GM10847 (cell line): ENCODE results near the gene SNAPC5.

Experiments used
- POLR2A ChIP-seq: IDR thresholded peaks from 2 replicates; pipeline ENCODE4 v1.6.1; 2011; ENCODE audit not compliant: insufficient read length; ENCODE audit errors: extremely low read depth

Gene SNAPC5, protein sequence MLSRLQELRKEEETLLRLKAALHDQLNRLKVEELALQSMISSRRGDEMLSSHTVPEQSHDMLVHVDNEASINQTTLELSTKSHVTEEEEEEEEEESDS

DNA sequence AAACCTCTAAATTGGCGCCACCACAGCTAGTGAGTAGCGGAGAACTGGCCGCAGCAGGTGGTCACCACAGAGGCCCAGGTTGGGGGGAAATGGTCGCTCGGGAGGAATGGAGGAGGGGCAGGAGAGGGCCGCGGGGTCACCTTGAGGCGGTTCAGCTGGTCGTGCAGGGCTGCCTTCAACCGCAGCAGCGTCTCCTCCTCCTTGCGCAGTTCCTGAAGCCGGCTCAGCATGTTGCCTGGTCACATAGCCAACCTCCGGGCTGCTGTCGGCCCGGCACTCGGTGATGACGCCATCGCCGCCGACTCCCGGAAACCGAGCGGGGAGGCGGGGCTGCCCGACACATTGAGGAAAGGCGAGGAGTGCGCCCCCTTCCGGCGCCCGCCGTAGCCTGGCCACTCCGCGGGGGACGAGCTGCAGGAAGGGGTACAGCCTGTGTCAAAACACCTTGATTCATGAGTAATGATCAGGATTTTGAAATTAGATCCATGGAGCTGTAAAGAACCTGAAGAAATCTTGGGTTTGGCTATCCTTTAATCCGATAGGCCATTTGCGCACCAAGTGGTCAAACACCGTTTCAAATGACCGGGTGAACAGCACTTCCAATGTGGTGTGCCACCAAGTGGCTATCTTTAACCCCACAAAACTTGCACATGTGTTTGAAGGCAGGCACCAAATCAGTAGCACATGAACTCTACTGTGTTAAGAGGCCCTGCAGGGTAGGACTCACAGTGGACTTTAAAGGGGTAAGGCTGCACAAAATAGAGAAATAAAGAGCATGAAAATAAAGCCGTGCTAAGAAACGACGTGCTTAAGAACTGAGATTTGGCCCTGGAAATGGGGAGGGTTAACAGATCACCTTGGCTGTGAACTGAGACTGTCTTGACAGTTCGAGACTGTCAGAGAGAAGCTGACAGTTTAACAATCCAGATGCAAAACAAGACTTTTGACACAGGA lies at the start of gene SNAPC5:
TSS of gene SNAPC5 (minus strand) at position 261 of the 954 bp plus-strand sequence. CDS start at position 230, 31 bp downstream.
- TF ChIP-seq POLR2A: peak; percentile 81

DNA sequence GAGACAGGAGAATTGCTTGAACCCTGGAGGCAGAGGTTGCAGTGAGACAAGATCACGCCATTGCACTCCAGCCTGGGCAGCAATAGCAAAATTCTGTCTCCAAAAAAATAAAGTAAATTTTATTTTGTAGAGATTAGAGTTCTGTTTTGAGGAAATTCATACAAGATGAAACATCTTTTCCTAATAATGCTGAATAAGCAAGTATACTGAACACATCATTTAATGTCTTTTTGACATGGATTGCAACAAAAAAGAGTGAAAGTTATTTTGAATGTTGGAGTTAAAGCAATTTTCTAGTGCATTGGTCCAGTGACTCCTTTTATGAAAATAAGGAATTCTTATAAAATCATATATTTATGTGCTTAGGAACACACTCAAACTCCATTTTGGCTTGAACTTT lies 47.7 kb upstream of the SNAPC5 start:
- no peak for TF ChIP-seq POLR2A

DNA sequence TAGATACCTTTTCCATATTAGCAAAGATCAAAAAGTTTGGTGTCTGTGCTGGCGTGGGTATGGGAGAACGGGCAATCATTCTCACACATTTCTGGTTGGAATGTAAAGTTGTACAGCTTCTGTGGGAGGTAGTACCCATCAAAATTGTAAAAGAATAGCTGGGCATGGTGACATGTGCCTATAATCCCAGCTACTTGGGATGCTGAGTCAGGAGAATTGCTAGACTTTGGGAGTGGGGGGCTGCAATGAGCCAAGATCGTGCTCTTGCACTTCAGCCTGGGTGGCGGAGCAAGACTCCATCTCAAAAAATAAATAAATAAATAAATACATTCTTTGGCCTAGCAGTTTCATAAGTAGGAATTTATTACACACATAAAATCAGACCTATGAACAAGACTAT lies 45.3 kb upstream of the SNAPC5 start:
- TF ChIP-seq POLR2A: no peak

DNA sequence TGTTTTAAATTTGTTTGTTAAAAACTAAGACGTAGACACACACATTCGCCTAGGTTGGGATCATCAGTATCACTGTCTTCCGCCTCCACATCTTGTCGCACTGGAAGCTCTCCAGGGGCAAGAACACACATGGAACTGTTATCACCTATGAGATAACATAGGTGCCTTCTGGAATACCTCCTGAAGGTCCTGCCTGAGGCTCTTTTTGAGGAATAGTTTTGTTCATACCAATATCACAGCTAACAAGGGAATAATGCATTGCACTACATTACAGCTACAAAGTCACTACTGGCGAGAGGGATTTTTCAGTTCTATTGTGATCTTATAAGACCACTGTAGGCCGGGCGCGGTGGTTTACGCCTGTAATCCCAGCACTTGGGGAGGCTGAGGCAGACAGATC lies 37.5 kb upstream of the SNAPC5 start:
- no peak for TF ChIP-seq POLR2A

DNA sequence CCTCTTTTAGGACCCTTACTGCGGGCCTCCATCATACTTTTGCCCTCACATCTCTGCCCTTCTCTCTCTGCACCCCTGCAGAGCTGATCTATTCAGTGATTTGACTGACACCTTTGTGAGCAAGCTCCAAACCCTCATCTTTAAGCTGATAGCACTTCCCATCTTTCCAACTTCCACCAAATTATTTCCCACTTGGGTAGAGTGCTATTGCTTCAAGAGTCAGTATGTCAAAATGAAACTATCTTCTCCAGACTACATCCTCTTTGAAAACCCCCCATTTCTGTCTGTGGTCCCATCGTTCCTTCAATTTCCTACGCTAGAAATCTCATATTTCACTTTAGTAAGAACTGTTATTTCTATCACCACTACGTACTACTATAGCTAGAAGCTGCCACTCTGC lies 27.3 kb upstream of the SNAPC5 start:
- TF ChIP-seq POLR2A: no peak

DNA sequence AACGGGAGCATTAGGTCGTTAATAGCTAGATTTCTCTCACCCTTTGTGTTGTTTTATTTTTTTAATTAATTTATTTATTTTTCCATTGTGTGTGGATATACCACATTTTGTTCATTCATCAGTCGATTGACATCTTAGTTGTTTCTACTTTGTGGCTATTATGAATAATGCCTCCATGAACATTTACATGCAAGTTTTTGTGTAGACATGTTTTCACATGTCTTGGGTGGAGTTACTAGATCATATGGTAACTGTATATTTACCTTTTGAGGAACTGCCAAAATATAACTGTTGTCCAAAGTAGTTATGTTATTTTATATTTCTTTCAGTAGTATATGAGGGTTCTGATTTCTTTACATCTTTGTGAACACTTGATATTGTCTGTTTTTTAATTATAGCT lies 26.4 kb upstream of the SNAPC5 start:
- no peak for TF ChIP-seq POLR2A

DNA sequence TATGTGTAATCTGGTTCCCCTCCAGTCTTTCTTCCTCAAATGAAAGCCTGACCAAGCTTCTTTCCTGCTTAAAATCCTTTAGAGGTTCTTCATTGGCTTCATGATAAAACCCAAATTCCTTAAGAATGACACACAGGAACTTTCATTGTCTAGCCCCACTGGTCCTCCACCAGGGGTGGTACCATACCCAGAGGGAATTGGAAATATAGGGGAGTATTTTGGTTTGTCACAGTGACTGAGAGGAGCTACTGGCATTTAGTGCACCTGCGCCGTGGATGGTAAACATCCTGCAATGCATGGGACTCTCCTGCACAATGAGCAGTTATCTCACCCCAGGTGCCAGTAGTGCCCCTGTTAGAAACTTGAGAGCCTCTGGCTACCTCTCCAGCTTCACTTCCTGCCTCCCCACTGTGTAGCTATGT lies 18.4 kb upstream of the SNAPC5 start:
- no peak for TF ChIP-seq POLR2A

DNA sequence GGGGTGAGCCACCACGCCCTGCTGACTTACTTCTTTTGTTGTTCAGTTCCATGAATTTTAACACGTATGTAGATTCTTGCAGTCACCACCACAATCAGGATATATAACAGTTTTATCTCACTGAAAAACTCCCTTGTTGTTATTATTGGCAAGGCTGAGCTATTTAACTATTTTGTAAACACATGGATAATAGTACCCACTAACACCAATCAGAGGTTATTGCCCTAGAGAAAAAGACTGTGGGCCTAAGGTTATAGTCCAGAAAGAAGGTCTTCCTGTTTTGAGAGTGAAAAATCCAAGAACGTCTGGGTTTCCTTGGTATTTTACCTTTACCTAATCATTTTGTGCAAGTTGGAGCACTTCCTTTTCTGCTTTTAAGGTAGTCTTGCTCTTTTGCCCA lies 17.0 kb upstream of the SNAPC5 start:
- no peak for TF ChIP-seq POLR2A

DNA sequence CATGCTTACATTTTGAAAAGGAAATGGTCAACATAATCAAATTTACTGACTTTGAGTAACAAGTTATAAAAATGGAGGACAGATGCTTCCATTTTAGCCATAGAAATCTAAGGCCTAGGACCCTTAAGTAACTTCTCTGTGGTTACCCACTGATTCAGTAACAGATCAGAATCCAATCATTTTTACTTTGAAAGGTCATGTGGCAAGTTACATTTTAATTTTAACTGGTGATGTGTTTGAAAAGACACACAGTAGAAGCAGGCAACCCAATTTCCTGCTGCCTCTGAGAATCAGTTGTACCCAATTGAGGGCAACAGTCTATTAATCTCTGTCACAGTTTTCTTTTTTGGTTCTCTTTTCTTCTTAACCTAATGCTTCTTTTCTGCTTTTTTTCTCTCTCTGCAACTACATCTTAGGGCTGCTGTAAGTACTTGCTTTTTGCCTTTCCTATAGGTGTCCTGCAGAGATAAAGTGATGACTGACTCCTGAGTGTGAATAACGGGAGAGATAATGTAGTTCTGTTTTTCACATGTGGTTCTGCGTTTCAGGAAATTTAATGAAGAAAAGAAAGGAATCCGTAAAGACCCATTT lies 10.8 kb upstream of the SNAPC5 start:
- TF ChIP-seq POLR2A: no peak

DNA sequence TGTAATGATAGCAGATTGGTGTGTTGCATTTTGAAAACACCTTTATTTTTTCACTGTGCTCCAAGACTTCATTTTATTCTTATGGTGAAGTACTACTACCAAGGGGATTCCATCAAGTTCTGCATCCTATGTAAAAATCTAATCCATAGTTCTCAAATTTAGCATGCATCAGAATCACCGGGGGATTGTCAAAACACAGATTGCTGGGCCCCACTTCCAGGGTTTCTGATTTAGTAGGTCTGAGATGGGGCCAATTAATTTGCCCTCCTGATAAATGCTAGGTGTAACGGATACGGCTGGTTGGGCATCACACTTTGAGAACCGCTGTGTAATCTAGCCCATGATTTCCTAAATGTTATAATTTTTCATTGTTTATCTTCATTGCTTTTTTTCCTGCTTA lies 8.3 kb upstream of the SNAPC5 start:
- no peak for TF ChIP-seq POLR2A

DNA sequence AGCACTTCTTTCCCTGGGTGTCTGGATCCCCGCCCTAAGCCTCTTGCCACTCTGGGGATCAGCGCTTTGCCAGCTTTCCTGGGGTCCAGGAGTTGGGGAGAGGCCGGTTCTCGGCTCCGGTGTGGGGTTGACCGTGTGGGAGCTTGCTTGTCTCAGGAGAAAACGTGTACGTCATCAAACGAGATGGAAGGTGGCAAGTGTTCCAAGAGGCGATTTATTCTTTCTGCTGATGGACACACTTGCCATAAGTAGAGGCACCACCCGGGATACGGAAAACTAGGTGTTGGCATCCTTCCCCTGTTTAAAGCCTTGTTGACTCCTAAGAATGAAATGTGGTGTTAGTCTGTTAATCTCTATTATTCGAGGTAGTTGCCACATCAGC lies 7.9 kb upstream of the SNAPC5 start:
- TF ChIP-seq POLR2A: no peak

DNA sequence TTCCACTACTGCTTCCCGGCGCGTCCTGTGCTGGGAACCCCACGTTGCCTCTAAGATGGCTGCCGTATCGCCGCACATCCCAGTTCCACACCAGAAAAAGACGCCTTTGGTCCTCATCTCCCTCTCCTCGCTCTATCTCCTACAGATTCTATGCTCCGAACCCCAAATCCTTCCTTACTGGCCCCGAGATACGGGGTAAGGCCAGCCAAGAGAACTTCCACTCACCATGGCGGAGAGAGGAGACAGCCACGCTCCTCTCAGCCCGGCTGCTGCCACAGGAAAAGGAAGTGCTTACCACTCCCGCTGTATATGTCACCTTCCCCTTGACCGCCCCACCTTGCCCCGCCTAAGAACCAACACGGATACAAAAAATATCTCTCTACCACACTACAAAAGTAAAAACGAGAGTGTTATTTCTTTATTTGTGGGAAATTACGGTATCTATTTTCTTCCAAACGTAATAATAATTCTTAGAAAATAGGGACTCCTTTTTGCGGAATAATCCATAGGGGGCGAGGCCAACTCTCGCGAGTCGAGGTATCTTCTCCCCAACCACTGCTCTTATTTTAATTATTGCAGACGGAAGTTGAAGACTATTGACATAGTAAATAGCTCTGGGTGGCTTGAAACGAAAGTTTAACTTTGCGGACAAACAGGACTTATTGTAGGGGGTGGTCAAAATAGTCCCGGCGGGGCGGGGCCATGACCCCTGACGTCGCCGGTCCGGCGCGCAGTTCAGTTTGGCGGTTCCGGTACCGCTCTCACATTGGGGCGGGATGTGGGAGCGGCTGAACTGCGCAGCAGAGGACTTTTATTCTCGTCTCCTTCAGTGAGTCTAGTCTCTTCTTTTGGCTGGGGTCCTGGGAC lies 7.2 kb upstream of the SNAPC5 start, which contains the start of the genes RPL4 and ZWILCH:
TSS of gene RPL4 (minus strand) at position 293 of the 867 bp plus-strand sequence. CDS start at position 228, 65 bp downstream.
TSS of gene ZWILCH (plus strand) at position 764 of the 867 bp plus-strand sequence. CDS start at position 777, 13 bp downstream.
- peak; percentile 88 for TF ChIP-seq POLR2A

DNA sequence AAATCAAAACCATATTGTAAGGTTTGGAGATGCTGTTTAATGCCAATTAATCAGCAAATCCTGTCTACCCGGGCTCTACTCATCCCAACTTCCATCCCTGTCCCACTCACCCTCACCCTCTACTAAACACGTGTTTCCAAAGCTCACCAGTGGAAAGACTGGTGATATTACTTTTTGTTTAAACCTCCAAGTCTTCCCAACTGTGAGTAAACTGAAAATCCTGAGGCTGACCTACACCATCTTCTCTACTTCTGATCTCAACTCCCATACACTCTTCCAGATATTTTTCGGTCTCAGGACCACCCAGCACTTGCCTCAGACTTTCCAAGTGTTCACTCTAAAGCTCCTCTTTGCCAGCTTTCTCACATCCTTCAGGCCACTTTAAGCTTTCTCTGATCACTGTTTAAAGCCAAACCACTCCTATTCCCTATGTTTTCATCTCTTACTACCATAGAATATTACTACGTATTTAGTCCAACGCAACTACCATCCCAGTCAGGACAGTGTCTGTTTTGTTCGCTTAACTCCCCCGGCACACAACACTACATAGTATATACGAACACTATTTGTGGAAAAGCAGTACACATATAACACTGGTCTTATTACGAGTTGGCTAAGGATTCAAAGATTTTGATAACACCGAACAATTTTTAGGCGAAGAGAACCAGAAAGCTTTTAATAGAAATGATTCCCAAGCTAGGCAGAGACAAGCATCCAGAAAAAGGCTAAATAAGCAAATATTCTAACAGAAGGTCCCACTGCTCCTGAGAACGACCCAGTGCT lies 6.4 kb upstream of the SNAPC5 start:
- TF ChIP-seq POLR2A: no peak

DNA sequence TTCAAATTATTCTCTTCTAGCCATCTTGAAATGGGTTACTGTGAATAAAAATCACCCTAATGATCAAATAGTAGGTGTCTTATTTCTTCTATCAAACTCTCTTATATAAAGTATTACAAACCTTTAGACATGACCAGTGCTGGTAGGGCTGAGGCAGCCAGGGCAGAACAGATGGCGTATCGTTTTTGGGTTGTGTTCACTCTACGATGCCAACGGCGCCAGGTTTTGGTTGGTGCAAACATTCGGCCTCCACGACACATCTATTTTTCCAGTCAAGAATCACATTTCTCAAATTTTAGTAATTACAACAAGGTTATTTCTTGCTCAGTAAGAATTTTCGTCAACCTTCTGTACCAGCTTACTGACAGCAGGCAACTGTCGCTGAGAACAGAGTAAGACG lies 4.9 kb upstream of the SNAPC5 start:
- no peak for TF ChIP-seq POLR2A
